Keratinocyte (primary cell): Measurements from ENCODE around the gene PRR5. TPM values are rescaled to one million over a fixed set of nuclear protein-coding genes. Genes with fewer than 3 reads are reported as not detected.
"Not testable (repeated sequence)": the region's sequence is repeated elsewhere in the genome, so short reads cannot be mapped to it uniquely, and the experiment has no call there.

Experiments
- DNase-seq: peaks from one replicate; pipeline ENCODE4 v3.0.0-alpha.2; 2011; ENCODE audit warnings: low read depth, missing footprints, low spot score
- FAIRE-seq: peaks from 2 replicates; lab custom pipeline; 2011; peaks lifted over from hg19 to GRCh38; lab: Jason Lieb, UNC
- H2AFZ ChIP-seq: 2 replicates; pipeline ENCODE4 v1.6.0; 2012; ENCODE audit warnings: low read length, control low read depth, inconsistent platforms; ENCODE audit not compliant: control insufficient read depth
- H3K27ac ChIP-seq: 2 replicates; pipeline ENCODE4 v1.5.1; 2011; ENCODE audit warnings: low read length; ENCODE audit not compliant: control insufficient read depth, insufficient read depth
- H3K27me3 ChIP-seq: 3 replicates; pipeline ENCODE4 v1.6.0; 2011; ENCODE audit warnings: low read length; ENCODE audit not compliant: control insufficient read depth, insufficient read depth; ENCODE audit errors: extremely low read depth
- H3K36me3 ChIP-seq, 2 experiments: 2 replicates in 1 of 2; 3 replicates in 1 of 2; pipeline ENCODE4 v1.5.1; 2011; ENCODE audit warnings: low read length in 2 of 2, mild to moderate bottlenecking in 1 of 2; ENCODE audit not compliant: control insufficient read depth in 2 of 2, insufficient read depth in 2 of 2; ENCODE audit errors: extremely low read depth in 1 of 2
- H3K4me1 ChIP-seq: 3 replicates; pipeline ENCODE4 v1.5.1; 2011; ENCODE audit warnings: low read length; ENCODE audit not compliant: control insufficient read depth, insufficient read depth; ENCODE audit errors: extremely low read depth
- H3K4me2 ChIP-seq: 3 replicates; pipeline ENCODE4 v1.6.0; 2011; ENCODE audit warnings: low read depth, low read length; ENCODE audit not compliant: control insufficient read depth, insufficient read depth; ENCODE audit errors: extremely low read depth
- H3K4me3 ChIP-seq, 3 experiments: fragments of 200-600 bp in 1 of 3; sonication (generic) in 1 of 3; 2 replicates in 2 of 3; 3 replicates in 1 of 3; pipeline ENCODE4 v1.5.1; 2011 to 2016; ENCODE audit warnings: low read length in 3 of 3, mild to moderate bottlenecking in 3 of 3, control low read depth in 2 of 3, inconsistent platforms in 1 of 3, low read depth in 1 of 3, mixed read lengths in 1 of 3, mixed run types in 1 of 3, moderate library complexity in 1 of 3; ENCODE audit not compliant: control insufficient read depth in 2 of 3, insufficient read depth in 2 of 3; ENCODE audit errors: extremely low read depth in 1 of 3
- H3K79me2 ChIP-seq: 2 replicates; pipeline ENCODE4 v1.6.0; 2012; ENCODE audit warnings: low read length; ENCODE audit not compliant: control insufficient read depth, insufficient read depth
- H3K9ac ChIP-seq: 3 replicates; pipeline ENCODE4 v1.6.0; 2011; ENCODE audit warnings: low read length; ENCODE audit not compliant: control insufficient read depth, insufficient read depth; ENCODE audit errors: extremely low read depth
- H3K9me1 ChIP-seq: 3 replicates; pipeline ENCODE4 v1.6.0; 2011; ENCODE audit warnings: low read length; ENCODE audit not compliant: control insufficient read depth, insufficient read depth; ENCODE audit errors: extremely low read depth
- H3K9me3 ChIP-seq: 2 replicates; pipeline ENCODE4 v1.5.1; 2012; ENCODE audit warnings: low read depth, low read length; ENCODE audit not compliant: control insufficient read depth
- H4K20me1 ChIP-seq: 3 replicates; pipeline ENCODE4 v1.6.0; 2011; ENCODE audit warnings: low read length; ENCODE audit not compliant: control insufficient read depth, insufficient read depth; ENCODE audit errors: extremely low read depth
- EZH2 ChIP-seq: IDR thresholded peaks from one replicate; pipeline ENCODE4 v1.6.1; 2012; ENCODE audit warnings: inconsistent platforms, mild to moderate bottlenecking, low read length, moderate library complexity
- dilution Hi-C: fragments of 300-500 bp; cut with MboI; formaldehyde crosslinking; loops from one replicate; pipeline ENCODE4 v1.7.0; 2020; ENCODE audit warnings: low sequenced_read_pairs; ENCODE audit not compliant: extremely low pct_ligation_motif_present
- polyA plus RNA-seq, 5 experiments: library from polyadenylated mRNA; depleted of rRNA in 3 of 5; stranded (reverse) in 3 of 5; stranded (forward) in 1 of 5; unstranded in 1 of 5; fragments of >200 nt; gene quantifications; 1 replicate in 1 of 5; 2 replicates in 3 of 5; 3 replicates in 1 of 5; pipeline versions ENCODE4 v1.2.1 to v1.2.3, GENCODE V29; 2011 to 2012; ENCODE audit warnings: missing spikeins in 2 of 5, low read depth in 1 of 5, low replicate concordance in 1 of 5
- TF ChIP-seq, protein P1 (sequence below), 3 experiments: IDR thresholded peaks in 1 of 3; conservative IDR thresholded peaks in 1 of 3; optimal IDR thresholded peaks in 1 of 3; 2 replicates in 2 of 3; 3 replicates in 1 of 3; pipeline versions ENCODE3 to v1.5.1; 2011; ENCODE audit warnings: low read length in 3 of 3, mild to moderate bottlenecking in 3 of 3, moderate library complexity in 2 of 3, control low read depth in 1 of 3, inconsistent platforms in 1 of 3; ENCODE audit not compliant: insufficient read depth in 2 of 3; ENCODE audit errors: extremely low read depth in 1 of 3

Gene PRR5
- polyA plus RNA-seq, 1 donor (not counting 4 experiments of a cell fraction or from before 2014, with no cell fraction given) = 9.1 TPM

- TF ChIP-seq, protein P1, sequence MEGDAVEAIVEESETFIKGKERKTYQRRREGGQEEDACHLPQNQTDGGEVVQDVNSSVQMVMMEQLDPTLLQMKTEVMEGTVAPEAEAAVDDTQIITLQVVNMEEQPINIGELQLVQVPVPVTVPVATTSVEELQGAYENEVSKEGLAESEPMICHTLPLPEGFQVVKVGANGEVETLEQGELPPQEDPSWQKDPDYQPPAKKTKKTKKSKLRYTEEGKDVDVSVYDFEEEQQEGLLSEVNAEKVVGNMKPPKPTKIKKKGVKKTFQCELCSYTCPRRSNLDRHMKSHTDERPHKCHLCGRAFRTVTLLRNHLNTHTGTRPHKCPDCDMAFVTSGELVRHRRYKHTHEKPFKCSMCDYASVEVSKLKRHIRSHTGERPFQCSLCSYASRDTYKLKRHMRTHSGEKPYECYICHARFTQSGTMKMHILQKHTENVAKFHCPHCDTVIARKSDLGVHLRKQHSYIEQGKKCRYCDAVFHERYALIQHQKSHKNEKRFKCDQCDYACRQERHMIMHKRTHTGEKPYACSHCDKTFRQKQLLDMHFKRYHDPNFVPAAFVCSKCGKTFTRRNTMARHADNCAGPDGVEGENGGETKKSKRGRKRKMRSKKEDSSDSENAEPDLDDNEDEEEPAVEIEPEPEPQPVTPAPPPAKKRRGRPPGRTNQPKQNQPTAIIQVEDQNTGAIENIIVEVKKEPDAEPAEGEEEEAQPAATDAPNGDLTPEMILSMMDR (optimal IDR thresholded peaks at IDR 0.05 in 1 of 3, IDR thresholded peaks at IDR 0.05 in 1 of 3, conservative IDR thresholded peaks at IDR 0.05 in 1 of 3; ENCODE audit: extremely low read depth in 1 of 3, insufficient read depth in 2 of 3, low read length in 3 of 3) = no peak
- TF ChIP-seq EZH2 = no peak
- Histone ChIP-seq H3K9me1 (no peaks in the 10 kb centered on the region), H3K27ac (no peak overlapping the region), H4K20me1 (no peaks in the 10 kb centered on the region), H3K9ac (no peak overlapping the region), H3K79me2 (no peaks in the 10 kb centered on the region), H3K4me2 (no peak overlapping the region), H2AFZ (no peak overlapping the region), H3K9me3 (no peaks in the 10 kb centered on the region), H3K27me3 (peaks cover 3% of the 10 kb centered on the region), H3K36me3 (no peaks in the 10 kb centered on the region), H3K4me1 (peaks cover 10% of the 10 kb centered on the region), H3K4me3 (no peak overlapping the region)
- dilution Hi-C loops = no loop called here
- DNase-seq (no peak), FAIRE-seq (no peak)
Measured at GRCh38 chr22:44743804-44744211, 41.8 kb downstream of the PRR5 start.

DNA sequence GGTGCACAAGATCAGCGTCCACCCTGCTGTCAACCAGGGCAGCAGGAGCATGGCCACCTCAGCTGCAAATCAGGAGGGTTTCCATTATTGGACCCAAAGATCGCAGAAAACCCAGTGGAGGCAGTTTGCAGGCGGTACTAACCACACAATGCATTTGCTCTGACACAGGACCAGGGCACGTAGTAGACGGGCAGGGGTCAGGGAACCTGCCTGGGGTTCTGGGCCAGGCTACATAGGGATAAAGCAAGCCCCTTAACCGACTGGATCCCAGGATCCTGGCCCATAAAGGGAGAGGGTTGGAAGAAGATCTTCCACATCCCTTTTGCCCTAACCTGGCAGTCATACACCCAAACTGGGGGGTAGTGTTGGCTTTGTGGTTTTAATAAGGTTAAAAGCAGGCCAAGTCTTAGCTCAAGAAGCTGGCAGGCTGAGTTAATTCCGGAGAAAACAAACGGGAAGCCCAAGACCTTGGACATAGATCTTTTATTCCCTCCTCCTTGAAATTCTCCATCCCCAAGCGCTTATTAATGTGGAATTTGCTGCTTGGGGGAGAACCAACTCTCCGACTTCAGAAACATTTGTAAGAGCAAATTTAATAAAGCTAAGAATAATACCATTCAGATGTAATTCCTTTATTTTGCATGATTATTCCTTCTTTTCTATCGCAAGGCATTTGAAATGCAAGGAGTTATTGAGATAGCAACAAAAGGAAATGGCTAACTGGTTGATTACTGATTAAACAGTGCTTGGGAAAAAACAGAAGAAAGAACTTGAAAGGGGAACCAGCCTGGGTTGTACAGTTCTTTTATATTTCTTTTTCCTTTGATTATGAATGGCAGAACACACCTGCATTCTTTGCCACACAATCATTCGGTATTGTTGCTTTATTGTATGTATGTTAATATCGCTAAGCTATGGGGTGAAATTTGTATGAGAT is 44.1 kb downstream of the PRR5 start:
- Histone ChIP-seq H3K4me3 (no peak overlapping the region), H3K9me1 (no peaks in the 10 kb centered on the region), H3K27ac (no peak overlapping the region), H3K79me2 (no peaks in the 10 kb centered on the region), H2AFZ (no peak overlapping the region), H3K9ac (no peak overlapping the region), H3K4me2 (no peak overlapping the region), H4K20me1 (no peaks in the 10 kb centered on the region), H3K27me3 (peaks cover 3% of the 10 kb centered on the region), H3K9me3 (no peaks in the 10 kb centered on the region), H3K36me3 (no peaks in the 10 kb centered on the region), H3K4me1 (peaks cover 5% of the 10 kb centered on the region)
- TF ChIP-seq, protein P1 (optimal IDR thresholded peaks at IDR 0.05 in 1 of 3, IDR thresholded peaks at IDR 0.05 in 1 of 3, conservative IDR thresholded peaks at IDR 0.05 in 1 of 3; ENCODE audit: extremely low read depth in 1 of 3, insufficient read depth in 2 of 3, low read length in 3 of 3) = no peak
- FAIRE-seq = no peak
- no peak for DNase-seq
- dilution Hi-C loops = no loop called here

DNA sequence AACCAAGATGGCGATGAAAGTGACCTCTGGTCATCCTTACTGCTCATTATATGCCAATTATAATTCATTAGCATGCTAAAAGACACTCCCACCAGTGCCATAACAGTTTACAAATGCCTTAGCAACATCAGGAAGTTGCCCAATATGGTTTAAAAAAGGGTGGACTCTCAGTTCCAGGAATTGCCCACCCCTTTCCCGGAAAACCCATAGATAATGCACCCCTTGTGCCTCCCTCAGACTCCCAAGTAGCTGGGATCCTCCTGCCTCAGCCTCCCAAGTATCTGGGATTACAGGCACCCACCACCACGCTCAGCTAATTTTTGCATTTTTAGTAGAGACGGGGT is 45.8 kb downstream of the PRR5 start:
- H3K4me2 ChIP-seq, H3K9me3 ChIP-seq, H2AFZ ChIP-seq, H3K9ac ChIP-seq, dilution Hi-C loops, H3K27ac ChIP-seq, DNase-seq, H3K9me1 ChIP-seq, H3K4me1 ChIP-seq, H4K20me1 ChIP-seq, H3K4me3 ChIP-seq, FAIRE-seq, H3K27me3 ChIP-seq, H3K79me2 ChIP-seq, H3K36me3 ChIP-seq: not testable (repeated sequence)
